ENCODE data around the gene SKP1.

Gene SKP1

GRCh38 chr5:134177369-134178095 is 782 bp upstream of the SKP1 start:
- DNase-seq = no peak

GRCh38 chr5:134175921-134176510 is 734 bp downstream of the SKP1 start:
- no peak for DNase-seq

DNA sequence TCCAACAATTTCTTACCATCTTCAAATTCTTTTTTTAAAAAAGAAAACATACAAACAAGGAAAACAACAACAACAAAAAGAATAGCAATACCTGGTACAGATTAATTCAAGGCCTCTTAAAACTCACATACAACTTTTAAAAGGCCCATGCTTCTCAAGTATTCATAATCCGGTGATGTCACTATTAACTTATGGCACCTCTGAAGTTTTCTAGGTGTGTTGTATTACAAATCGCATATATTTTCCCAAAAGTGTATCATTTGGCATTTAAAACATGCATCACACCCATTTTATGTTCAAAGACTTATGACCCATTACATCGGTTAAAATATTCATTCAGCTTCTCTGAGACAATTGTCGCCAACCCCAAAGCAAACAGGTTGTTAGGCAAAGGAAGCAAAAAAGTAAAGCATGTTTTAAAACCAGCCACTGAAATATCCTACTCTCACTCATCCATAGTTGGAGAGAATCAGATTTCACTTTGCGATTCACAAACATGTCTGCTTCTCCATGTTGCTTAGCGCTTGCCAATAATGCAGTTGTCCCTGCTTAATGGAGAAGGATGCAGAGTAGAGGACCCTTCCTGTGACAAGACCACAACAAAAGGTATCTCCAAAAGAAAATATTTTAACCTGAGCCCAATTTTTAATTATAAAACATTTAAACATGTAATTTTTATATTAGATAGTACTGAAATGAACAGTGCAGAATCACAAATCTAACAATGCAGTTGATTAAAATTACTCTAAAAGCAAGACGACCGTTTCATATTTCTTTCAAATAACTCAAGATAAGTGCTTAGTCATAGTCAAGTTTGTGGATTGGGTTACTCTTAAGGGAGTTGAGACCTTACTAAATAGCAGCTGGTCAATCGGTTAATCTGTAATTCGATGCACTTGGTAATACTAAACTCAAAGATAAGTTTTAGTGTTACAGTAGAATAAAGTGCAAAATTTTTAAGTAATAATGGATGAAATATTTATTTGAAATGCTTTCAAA is 1.6 kb downstream of the SKP1 start:
- no peak for DNase-seq

GRCh38 chr5:134171972-134172371 is 4.8 kb downstream of the SKP1 start:
- DNase-seq = no peak

GRCh38 chr5:134162592-134162991 is 14.2 kb downstream of the SKP1 start:
- no peak for DNase-seq

- DNase-seq = no peak
These were observed 15.0 kb downstream of the SKP1 start for GRCh38 chr5:134161513-134162395.

DNA sequence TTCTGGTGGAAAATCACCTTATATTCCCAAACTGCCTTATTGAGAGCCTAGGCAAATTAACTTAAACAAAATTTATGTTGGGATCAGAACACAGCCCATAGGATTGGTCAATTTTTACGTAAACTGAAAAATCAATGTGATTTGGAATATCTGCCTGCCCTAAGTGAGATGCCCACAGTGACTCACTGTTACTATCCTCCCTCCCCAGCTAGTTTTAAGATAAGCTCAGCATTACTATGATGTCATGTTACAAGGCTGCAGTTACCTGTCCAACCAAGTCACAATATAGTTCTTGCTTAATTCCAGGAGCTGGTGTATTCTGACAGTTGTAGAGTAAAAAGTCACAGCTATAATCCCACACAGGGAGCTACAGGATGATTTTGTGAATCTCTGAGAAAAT is 23.1 kb downstream of the SKP1 start:
- DNase-seq = no peak

DNA sequence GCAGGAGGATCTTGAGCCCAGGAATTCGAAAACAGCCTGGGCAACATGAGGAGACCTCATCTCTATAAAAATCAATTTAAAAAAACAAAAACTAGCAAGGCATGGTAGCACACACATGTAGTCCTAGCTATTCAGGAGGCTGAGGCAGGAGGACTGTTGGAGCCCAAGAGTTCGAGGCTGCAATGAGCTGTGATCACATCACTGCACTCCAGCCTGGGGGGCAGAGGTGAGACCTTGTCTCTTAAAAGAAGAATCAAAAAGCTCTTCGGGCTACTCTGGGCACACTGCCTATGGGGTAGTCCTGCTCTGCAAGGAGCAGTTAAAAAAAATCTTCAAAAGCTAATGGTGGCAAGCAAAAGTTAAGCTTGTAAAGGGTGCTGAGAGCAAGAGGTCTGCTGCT is 23.5 kb downstream of the SKP1 start:
- DNase-seq = peak; percentile 53

DNA sequence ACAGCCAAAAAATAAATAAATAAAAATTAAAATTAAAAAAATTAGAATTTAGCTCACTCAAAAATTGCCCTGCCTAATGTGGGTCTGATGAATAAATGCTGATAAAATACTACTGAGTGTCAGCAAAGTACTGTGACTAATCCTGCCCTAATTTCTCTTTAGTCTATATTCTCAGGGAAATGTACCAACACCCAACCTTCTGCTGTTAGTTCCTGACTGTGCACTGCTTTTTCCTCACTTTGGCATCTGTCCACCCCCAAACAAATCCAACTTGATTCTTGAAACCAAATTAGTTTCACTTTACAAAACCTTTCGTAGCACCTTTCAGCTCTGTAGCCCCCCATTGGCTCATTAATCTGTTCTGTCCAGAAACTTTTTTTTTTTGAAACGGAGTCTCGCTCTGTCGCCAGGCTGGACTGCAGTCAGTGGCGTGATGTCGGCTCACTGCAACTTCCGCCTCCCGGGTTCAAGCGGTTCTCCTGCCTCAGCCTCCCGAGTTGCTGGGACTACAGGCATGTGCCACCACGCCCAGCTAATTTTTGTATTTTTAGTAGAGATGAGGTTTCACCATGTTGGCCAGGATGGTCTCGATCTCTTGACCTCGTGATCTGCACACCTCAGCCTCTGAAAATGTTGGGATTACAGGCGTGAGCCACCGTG is 24.4 kb downstream of the SKP1 start:
- peak; percentile 48 for DNase-seq

GRCh38 chr5:134151723-134152122 is 25.0 kb downstream of the SKP1 start:
- no peak for DNase-seq

DNA sequence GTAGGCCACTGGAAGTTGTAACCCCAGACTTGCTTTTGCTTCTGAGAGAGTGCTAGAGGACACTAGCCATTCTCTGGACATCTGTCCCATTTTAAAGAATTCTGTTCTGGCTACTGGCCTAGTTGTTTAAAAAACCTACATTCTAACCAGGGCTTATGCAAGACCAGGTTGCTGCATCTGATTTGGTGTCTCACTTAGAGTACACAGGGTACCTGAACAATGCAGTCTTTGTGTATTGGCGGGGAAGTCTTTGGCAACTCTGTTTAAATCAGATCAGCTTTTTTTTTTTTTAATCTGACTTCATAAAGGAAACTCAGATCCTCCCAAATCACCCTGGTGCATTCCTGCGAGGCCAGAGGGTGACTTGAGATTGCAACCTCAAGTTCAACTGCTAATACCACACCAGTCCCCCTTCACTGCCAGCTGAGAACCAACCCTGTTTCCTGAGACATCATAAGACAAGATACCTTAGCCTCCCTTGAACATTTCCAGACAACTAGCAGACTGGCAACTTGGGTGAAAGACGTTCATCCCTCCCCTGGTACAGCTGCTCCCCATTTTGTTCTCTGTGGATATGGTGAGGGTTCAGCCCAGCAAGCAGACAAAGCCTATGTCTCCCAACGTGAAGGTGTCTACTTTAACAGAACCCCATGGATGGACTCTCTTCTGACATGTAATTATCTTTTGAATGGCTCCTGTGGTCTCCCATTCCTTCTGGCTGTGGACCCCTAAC is 27.0 kb downstream of the SKP1 start:
- DNase-seq = peak; percentile 52

- no peak for DNase-seq
These were observed 27.7 kb downstream of the SKP1 start for GRCh38 chr5:134148986-134149539.

GRCh38 chr5:134148316-134148715 is 28.4 kb downstream of the SKP1 start:
- peak; percentile 55 for DNase-seq

DNA sequence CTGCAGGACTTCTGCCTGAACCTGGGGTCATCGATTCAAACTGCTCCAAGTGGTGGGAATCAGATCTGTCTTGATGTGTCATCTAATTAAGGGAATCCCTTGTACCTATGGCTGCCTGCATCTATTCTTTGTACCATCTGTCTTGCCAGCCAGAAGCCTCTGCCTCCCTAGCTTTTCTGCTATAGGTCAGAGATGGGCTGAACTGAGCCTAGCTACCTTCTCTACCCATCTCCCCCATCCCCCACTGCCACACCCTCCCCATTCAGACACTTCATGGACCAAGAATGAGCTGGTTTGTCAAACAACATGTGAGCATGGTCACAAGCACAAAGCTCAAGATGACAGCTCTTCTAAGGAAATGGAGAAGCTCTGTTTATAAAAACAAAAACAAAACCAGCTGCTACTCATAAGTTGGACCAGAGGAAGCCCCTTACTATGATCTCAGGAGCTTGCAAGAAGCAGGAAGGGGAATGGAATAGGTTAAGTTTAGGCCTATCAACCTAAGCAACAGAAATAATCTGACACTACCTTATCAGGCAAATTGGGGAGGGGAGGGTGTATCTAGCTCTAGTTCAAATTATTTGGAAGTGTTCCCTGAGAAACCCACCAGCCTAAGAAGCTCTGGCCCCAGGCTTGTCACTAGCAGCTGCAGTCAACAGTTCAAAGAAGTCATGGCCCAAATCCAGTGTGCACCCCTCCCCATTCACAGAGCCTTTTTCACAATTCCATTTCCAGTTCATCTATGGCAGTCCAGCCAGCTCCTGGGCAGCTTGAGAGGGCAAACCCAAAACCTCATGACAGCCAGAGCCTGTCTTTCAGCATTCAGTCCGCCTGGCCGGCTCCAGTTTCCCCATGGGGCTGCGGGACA is 29.9 kb downstream of the SKP1 start:
- peak; percentile 61 for DNase-seq

- DNase-seq = peak; percentile 94
These were observed 30.8 kb downstream of the SKP1 start for GRCh38 chr5:134145779-134146581.

- peak; percentile 58 for DNase-seq
These were observed 31.6 kb downstream of the SKP1 start for GRCh38 chr5:134145041-134145757.

DNA sequence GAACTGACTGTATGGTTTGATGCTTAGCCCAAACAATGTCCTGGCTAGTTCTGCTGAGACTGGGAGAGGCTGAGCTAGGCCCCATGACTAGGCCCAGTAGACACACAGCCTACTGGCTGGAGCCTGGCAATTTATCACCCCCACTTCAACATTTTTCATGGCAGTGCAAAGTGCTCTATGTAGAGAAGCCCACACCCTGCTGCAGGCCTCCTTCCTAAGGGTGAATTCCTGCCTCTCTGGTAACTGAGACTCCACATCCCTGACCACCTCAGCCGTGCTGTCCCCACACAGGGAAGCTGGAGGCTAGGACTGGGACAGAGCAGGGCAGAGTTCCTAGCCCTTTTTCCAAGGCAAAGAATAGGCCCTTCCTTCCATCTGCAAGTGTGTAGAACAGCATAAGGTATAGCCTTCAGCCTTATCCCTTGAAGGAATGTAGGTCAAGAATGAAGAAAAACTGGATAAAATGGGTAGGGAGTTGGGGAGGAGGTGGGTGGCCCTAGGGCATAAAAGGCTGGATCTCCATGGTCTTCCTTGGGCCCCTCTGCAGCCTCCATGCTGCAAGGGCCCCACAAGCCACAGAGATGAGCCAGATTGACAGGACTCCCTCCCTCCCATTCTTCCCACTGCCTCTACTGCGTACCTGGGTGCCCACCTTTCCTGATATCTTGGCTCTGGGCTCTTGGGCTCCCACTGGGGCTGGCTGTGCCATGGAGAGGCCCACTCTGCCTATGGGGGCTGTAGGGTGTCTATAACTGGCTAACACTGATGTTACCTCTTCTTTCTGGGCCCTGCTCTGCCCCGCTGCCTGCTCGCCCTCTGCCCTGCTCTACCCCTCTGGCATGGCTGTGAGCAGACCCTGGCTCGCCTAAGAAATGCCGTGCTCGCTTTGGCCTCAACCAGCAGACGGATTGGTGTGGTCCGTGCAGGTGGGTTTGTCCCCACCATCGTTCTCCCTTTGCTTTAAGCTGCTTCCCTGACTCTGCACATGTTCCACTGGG is 32.5 kb downstream of the SKP1 start:
- DNase-seq = peak; percentile 57
